IPS-NIHi7 (cell line): ENCODE results near the gene DNMBP.
A peak's percentile ranks its signal among the peaks of the same experiment; 100 is the strongest.
"Not testable (repeated sequence)": the region's sequence is repeated elsewhere in the genome, so short reads cannot be mapped to it uniquely, and the experiment has no call there.

Experiments
- DNase-seq: peaks from one replicate; pipeline ENCODE4 v3.0.0; 2012; ENCODE audit warnings: mixed read lengths; ENCODE audit errors: extremely low spot score

Gene DNMBP

GRCh38 chr10:99958302-99958701 is 51.4 kb downstream of the DNMBP start:
- DNase-seq = no peak

DNA sequence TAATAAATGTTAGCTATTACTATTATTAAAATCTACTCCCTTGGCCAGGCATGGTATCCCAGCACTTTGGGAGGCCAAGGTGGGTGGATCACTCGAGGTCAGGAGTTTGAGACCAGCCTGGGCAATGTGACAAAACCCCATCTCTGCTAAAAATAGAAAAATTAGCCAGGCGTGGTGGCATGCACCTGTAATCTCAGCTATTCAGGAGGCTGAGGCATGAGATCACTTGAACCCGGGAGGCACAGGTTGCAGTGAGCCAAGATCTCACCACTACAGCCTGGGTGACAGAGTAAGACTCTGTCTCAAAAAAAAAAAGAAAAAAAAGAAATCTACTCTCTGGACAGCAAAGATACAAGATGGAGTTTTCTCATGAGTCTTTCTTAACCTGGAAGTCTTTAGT is 56.2 kb downstream of the DNMBP start:
- DNase-seq = not testable (repeated sequence)

GRCh38 chr10:99952799-99953198 is 56.9 kb downstream of the DNMBP start:
- no peak for DNase-seq

DNA sequence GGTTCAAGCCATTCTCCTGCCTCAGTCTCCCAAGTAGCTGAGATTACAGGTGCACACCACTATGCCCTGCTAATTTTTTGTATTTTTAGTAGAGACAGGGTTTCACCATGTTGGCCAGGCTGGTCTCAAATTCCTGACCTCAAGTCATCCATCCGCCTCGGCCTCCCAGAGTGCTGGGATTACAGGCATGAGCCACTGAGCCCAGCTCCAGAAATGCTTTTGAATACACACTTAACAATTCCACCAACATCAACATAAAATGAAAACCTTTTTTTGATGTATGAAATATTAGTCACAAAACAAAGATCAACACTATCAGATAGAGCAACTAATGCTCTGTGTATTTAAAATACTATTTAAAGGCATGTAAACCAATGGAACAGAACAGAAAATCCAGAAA is 63.7 kb downstream of the DNMBP start:
- not testable (repeated sequence) for DNase-seq

- DNase-seq = no peak
These were observed 64.5 kb downstream of the DNMBP start for GRCh38 chr10:99945263-99945662.

DNA sequence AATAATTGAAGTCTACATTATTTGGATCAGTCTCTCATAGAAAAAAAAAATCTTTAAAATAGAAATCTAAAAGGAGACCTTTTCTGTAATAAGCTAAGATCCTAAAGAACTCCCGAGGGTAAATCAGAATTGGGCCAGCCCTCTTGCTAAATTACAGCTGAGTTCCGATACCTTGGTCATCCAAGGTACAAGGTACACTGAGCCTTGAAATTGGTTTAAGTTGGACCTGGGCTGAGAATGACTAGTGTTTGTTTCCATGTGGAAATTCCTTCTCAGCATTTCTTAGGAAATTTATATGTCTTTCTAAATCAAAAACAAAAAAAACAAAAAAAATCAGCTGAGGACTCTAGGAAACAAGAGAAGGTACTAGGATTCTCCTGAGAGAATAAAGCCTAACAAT is 64.9 kb downstream of the DNMBP start:
- DNase-seq = no peak

DNA sequence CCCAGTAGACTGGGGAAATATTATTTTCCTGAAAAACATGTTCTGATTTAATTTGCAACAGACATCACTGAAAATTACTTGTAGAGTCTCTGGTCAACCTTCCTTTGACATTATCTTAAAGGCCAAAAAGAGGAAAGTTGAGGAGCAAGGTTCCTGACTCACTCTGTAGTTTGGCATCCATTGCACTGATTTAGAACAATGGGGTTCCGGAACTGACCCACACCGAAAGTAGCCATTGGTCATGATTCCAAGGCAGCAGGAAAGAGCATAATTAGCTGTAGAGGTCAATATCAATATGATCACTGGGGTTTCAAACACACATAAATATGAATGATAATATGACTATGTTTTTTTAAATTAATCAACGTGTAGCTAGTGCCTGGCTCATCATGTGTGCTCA is 65.8 kb downstream of the DNMBP start:
- no peak for DNase-seq

DNA sequence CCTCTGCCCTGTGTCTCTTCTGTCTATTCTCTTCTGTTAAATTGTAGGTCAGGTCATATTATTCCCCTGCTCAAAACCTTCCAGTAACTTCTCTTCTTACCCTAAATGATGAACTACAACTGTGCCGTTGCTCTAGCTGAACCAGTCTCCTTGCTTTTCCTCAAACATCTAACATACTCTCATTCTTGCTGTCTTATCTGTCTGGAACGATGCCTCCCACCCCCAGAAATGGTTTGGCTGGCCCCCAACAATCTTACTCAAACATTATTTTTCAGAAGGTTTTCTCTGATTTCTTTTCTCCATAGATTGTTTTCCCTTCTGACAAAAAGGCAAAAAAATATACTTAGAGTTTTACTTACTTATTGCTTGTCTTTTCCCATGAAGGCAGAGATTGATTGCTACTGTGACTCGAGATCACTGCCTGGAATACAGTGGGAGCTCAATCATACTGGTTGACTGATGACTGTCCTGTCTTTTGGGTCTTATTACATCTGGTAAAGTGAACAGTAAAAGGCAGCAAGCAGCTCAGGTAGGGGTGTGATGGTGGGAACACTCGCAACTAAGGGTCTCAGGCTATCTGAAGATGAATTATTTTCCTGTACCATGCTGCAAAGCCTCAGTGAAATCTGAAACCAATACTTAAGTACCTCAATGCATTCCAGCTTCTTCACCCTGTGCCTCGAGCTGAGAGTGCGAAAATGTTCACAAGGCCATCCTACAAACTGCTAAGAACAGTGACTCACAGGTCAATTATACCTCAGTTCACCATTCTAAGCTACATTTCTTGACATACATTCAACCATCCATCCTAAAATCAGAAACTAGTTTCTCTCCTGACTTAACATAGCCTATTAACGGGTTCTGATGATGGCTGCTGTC is 67.6 kb downstream of the DNMBP start:
- DNase-seq = no peak

GRCh38 chr10:99938563-99938962 is 71.2 kb downstream of the DNMBP start:
- DNase-seq = no peak

GRCh38 chr10:99937630-99938029 is 72.1 kb downstream of the DNMBP start:
- no peak for DNase-seq

DNA sequence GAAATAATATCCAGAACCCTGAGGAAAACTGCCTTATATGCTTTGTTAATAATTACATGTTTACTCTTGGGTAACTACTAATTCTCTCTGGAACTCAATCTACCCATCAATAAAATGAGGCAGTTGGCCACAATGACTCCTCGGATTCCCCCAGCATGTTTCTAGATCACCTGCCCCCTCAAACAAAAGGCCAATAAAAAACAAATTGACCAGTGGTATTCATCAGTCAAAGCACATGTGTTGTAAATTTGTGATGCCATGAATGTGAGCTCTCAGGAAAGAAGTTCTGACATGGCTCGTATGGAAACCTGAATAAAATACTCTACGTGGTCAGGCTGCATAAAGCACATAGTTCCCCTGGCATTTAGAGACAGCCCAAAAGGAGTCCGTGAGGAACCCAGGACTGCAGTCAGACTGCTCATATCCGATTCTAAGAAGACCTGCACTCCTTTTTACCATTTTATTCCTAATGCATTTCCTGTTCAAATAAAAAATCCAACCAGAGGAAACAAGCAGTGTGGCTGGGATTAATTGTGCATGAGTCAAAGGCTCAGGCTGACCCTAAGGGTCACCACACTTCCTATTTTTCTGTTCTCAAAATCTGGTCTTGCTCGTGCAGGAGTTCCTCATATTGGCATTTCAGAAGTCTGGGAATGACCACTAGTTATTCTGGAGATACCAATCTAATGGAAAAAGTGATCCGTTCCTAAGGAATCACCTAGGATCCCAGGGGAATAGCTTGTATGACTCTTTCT is 77.4 kb downstream of the DNMBP start:
- not testable (repeated sequence) for DNase-seq

DNA sequence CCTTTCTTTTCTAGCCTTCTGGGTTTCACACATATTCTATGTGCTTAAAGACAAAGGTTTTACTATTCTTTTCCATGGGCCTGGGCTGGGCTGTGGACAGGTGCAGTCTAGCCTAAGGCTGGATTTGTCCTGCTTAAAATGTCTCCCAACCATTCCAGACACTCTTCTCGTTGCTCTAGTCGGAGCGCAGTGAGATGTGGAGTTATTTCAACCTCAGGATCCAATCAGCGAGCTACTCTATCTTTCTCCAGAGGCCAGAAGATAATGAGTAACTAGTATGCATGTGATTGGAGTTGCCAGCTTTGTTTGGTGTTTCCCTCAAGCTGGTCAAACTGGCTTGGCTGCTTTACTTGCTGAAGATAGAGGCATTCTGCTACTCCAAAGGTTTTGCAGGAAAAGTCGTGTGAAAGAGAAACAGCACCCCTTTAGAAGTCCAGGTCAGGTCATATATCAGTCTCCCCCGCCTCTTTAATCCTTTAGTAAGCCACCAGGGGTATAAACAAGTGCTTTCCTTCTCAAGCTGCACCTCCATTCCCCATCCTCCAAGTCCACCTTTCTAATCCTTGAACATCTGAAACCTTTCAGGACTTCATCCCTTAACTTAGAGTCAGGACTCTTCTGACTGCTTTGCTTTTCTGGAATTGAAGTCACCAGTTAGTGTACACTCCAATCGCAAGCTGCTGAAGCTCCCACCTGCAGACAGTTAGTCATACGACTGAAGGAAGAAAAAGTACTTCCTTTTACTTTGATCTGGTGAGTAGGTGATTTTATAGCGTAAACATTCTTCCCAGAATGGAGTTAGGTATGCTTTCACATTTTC is 78.8 kb downstream of the DNMBP start:
- peak; percentile 55 for DNase-seq

GRCh38 chr10:99929360-99929759 is 80.4 kb downstream of the DNMBP start:
- no peak for DNase-seq

- DNase-seq = no peak
These were observed 81.9 kb downstream of the DNMBP start for GRCh38 chr10:99927721-99928280.

GRCh38 chr10:99926925-99927720 is 82.6 kb downstream of the DNMBP start:
- no peak for DNase-seq

- DNase-seq = no peak
These were observed 85.1 kb downstream of the DNMBP start for GRCh38 chr10:99924451-99925255.

DNA sequence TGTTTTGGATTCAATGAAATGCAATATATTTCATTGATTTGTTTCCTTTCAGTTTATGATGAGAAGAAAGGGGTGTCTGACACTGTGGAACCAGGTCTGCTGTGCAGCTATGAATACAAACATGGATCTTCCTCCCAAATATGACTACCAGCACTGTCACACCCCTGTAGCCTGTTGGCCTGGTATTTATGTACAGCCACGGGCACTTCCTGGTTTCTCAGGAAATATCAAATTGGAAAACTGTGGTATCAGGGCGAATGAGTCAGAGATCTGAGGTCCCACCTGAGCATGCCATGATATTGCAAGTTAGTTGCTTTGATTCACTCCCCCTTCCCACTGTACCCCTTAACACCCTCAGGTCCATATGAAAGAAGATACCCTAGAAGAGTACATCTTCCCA is 87.8 kb downstream of the DNMBP start:
- no peak for DNase-seq

DNA sequence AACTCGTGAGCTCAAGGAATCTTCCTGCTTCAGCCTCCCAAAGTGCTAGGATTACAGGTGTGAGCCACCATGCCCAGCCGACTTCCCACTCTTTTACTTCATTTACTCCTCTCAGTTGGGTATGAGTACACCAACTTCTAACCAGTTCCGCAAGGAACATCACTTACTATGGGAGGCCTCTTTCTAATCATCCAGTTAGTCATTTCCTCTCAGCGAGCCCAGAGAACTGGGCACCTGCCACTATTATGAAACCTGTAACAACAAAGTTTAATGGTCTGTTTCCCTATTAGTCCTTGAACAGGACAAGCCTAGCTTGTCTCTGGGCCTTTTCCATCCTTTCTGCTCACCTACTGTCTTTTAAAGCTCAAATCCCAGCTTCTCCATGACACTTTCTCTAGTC is 88.8 kb downstream of the DNMBP start:
- DNase-seq = no peak

DNA sequence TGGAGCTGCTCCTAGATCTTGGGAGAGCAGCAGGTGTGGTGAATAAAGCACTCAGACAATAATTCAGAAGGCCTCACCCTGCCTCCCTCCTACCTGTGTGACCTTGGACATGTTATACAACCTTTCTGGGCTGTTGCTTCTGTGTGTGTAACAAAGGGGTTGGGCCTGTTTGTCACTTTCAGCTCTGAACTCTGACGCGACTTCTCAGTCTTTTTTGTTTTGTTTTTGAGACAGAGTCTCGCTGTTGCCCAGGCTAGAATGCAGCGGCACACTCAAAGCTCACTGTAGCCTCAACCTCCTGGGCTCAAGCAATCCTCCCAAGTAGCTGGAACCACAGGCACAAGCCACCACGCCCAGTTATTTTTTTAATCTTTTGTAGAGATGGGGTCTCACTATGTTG is 89.3 kb downstream of the DNMBP start:
- DNase-seq = no peak
